ENCODE results near the gene FERMT2.

DNA sequence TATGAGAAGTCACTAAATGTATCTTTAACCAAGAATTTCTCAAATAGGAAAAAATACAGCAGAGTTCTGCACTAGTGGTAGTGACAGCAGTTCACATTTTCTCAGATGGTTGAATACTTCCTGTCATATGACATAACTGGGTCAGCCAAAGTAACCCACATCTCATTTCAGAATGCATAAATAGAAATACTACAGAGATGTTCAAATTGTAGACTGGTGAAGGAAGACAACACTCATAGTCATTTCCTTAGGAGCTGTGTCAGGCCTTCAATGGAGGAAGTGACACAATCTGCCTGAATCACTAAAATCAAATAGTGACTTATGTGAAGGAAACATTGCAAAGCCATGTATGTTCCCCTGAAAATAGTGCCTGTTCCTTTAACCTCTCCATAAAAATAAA, 32.4 kb downstream of the FERMT2 start:
- TF ChIP-seq, protein P1, sequence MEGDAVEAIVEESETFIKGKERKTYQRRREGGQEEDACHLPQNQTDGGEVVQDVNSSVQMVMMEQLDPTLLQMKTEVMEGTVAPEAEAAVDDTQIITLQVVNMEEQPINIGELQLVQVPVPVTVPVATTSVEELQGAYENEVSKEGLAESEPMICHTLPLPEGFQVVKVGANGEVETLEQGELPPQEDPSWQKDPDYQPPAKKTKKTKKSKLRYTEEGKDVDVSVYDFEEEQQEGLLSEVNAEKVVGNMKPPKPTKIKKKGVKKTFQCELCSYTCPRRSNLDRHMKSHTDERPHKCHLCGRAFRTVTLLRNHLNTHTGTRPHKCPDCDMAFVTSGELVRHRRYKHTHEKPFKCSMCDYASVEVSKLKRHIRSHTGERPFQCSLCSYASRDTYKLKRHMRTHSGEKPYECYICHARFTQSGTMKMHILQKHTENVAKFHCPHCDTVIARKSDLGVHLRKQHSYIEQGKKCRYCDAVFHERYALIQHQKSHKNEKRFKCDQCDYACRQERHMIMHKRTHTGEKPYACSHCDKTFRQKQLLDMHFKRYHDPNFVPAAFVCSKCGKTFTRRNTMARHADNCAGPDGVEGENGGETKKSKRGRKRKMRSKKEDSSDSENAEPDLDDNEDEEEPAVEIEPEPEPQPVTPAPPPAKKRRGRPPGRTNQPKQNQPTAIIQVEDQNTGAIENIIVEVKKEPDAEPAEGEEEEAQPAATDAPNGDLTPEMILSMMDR (IDR thresholded peaks at IDR 0.05), result no peak
- no peak for TF ChIP-seq POLR2A (IDR thresholded peaks at IDR 0.05)
